ENCODE data around the gene DAAM1. TPM values are rescaled to one million over a fixed set of nuclear protein-coding genes. Genes with fewer than 3 reads are reported as not detected.

Gene DAAM1
- total RNA-seq = 12.7 and 27.5 TPM in 2 replicates

GRCh38 chr14:59188461-59189090 is at the start of gene DAAM1:
Gene DAAM1 (plus strand): TSS chr14:59188667. CDS start chr14:59263478, 74,811 bp downstream.

